K562 (cell line): ENCODE measurements around the gene FNBP1. TPM values are rescaled to one million over a fixed set of nuclear protein-coding genes. Genes with fewer than 3 reads are reported as not detected.

Experiments
- ARID2 ChIP-seq: fragments of 450-650 bp; IDR thresholded peaks from 2 replicates; pipeline ENCODE4 v1.6.1; 2017; ENCODE audit warnings: antibody characterized with exemption, mild to moderate bottlenecking
- CCAR2 ChIP-seq: fragments of 200-400 bp; formaldehyde crosslinking; IDR thresholded peaks from 2 replicates; pipeline ENCODE4 v1.6.1; 2017; ENCODE audit warnings: mild to moderate bottlenecking, low read depth, low read length
- DNMT1 ChIP-seq: fragments of 450-650 bp; IDR thresholded peaks from 2 replicates; pipeline ENCODE4 v1.6.1; 2016; ENCODE audit warnings: antibody characterized with exemption, mild to moderate bottlenecking
- ETS2 ChIP-seq: IDR thresholded peaks from 2 replicates; pipeline ENCODE4 v1.6.1; 2016; ENCODE audit warnings: borderline replicate concordance, missing genetic modification characterization, mild to moderate bottlenecking, moderate library complexity, missing compliant biosample characterization; ENCODE audit not compliant: poor library complexity, severe bottlenecking
- KAT2B ChIP-seq: IDR thresholded peaks from one replicate; pipeline ENCODE4 v1.6.1; 2012; ENCODE audit warnings: low read depth, mild to moderate bottlenecking, control low read depth, inconsistent platforms, low read length, moderate library complexity
- MAFG ChIP-seq: fragments of 450-650 bp; conservative IDR thresholded peaks from 2 replicates; pipeline ENCODE4 v1.6.1; 2016; ENCODE audit warnings: missing genetic modification characterization, missing compliant biosample characterization
- MTF1 ChIP-seq: fragments of 250-450 bp; sonication (Bioruptor Pico); IDR thresholded peaks from 2 replicates; pipeline ENCODE4 v1.9.0; 2021; ENCODE audit warnings: moderate library complexity, mild to moderate bottlenecking, inconsistent platforms, borderline replicate concordance
- NFRKB ChIP-seq: fragments of 450-650 bp; IDR thresholded peaks from 2 replicates; pipeline ENCODE4 v1.6.1; 2016; ENCODE audit warnings: low read depth
- POLR3G ChIP-seq: IDR thresholded peaks from 2 replicates; pipeline ENCODE4 v1.6.1; 2011; ENCODE audit not compliant: insufficient read length, insufficient replicate concordance; ENCODE audit errors: extremely low read depth
- RCOR1 ChIP-seq, 2 experiments: IDR thresholded peaks; 2 replicates each; pipeline ENCODE4 v1.6.1; 2012; ENCODE audit warnings: low read depth in 2 of 2, low read length in 2 of 2, borderline replicate concordance in 1 of 2, improper control_type of control experiment in 1 of 2
- SMAD2 ChIP-seq: fragments of 150-350 bp; IDR thresholded peaks from 2 replicates; pipeline ENCODE4 v1.6.1; 2014; ENCODE audit warnings: low read depth, mild to moderate bottlenecking, low read length
- SMARCA5 ChIP-seq: fragments of 450-650 bp; IDR thresholded peaks from 2 replicates; pipeline ENCODE4 v1.6.1; 2016
- SMARCB1 ChIP-seq: IDR thresholded peaks from 2 replicates; pipeline ENCODE4 v1.6.1; 2011; ENCODE audit warnings: improper control_type of control experiment, low read depth; ENCODE audit not compliant: insufficient read length
- WHSC1 ChIP-seq: IDR thresholded peaks from one replicate; pipeline ENCODE4 v1.6.1; 2012; ENCODE audit warnings: low read length, control low read depth, inconsistent platforms
- polyA plus RNA-seq, 8 experiments: library from polyadenylated mRNA; depleted of rRNA in 4 of 8; stranded (reverse) in 5 of 8; unstranded in 3 of 8; fragments of >200 nt; fragmentation: Nextera tagmentation in 2 of 8; fragmentation: Illumina TruSeq in 1 of 8; extraction: Ambion mirVana in 2 of 8; extraction: Trizol in 1 of 8; gene quantifications; 2 replicates each; pipeline versions ENCODE4 v1.2.1 to v1.2.3, GENCODE V29; 2011 to 2014; ENCODE audit warnings: inconsistent platforms in 1 of 8, missing spikeins in 1 of 8
- total RNA-seq, 7 experiments: library from RNA; depleted of rRNA in 6 of 7; stranded (reverse); fragments of >200 nt in 6 of 7; fragmentation: Illumina TruSeq in 2 of 7; extraction: Trizol in 2 of 7; gene quantifications; 2 replicates each; pipeline versions ENCODE4 v1.2.1 to v1.2.3, GENCODE V29; 2011 to 2021; ENCODE audit warnings: low replicate concordance in 1 of 7
- TF ChIP-seq, protein P1 (sequence below): conservative IDR thresholded peaks from 2 replicates; pipeline ENCODE4 v1.6.1; 2011; ENCODE audit warnings: low read depth, mild to moderate bottlenecking, low read length; ENCODE audit not compliant: control insufficient read depth
- TF ChIP-seq, protein P2 (sequence below): sonication (generic); formaldehyde crosslinking; IDR thresholded peaks from 2 replicates; pipeline ENCODE4 v1.8.0; 2022; ENCODE audit warnings: mild to moderate bottlenecking, low read depth, missing genetic modification reagents
- TF ChIP-seq, protein P3 (sequence below), 2 experiments: IDR thresholded peaks; 2 replicates each; pipeline ENCODE4 v1.6.1; 2011; ENCODE audit warnings: borderline replicate concordance in 1 of 2, control low read depth in 1 of 2, low read depth in 1 of 2, low read length in 1 of 2, mild to moderate bottlenecking in 1 of 2, mixed read lengths in 1 of 2, moderate library complexity in 1 of 2; ENCODE audit not compliant: insufficient read depth in 1 of 2, insufficient read length in 1 of 2, poor library complexity in 1 of 2, severe bottlenecking in 1 of 2; ENCODE audit errors: extremely low read depth in 1 of 2
- TF ChIP-seq, protein P4 (sequence below): sonication (generic); formaldehyde crosslinking; IDR thresholded peaks from 2 replicates; pipeline ENCODE4 v1.8.0; 2022; ENCODE audit warnings: mild to moderate bottlenecking, missing genetic modification reagents
- TF ChIP-seq, protein P5 (sequence below), 2 experiments: IDR thresholded peaks in 1 of 2; conservative IDR thresholded peaks in 1 of 2; 2 replicates each; pipeline ENCODE4 v1.6.1; 2016; ENCODE audit warnings: low read depth in 2 of 2, mild to moderate bottlenecking in 1 of 2, missing compliant biosample characterization in 1 of 2, missing genetic modification characterization in 1 of 2, moderate library complexity in 1 of 2

The FNBP1 gene
- total and polyA plus RNA-seq, 9 of the 15 experiments (the other 6 are each of a cell fraction or from before 2014, with no cell fraction given) = 1.8 to 14.9 (median 7.6) TPM

DNA sequence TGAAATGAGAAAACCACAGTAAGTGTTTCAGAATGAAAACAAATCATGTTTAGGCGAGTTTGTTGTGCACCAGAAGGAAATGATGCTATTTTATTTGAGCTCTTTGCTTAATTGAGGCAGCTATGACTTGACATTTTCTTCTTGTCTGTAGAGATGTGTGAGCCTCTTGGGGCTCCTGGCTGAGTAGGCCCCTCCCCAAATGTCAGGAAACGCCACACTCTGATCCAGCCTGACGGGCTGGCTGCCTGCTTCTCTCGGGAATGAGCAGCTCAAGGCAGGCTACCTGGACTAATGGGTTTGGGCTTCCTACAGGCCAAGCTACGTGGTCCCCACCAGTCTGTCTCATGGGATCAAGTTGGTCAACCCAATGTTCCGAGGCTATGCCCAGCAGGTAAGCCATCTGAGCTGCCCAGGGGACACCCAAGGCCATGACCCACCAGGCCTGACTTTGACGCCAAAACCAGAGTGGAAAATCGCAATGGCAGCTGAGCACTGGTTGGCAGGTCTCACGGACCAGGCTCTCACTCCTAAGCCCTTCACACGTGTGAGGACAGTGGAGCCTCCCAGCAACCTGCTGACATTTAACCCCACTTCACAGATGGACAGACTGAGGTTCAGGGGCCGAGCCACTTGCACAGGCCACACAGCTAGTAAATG lies 177.9 kb downstream of the FNBP1 start (continued):
- TF ChIP-seq MAFG = peak; percentile 87
- TF ChIP-seq, protein P1, sequence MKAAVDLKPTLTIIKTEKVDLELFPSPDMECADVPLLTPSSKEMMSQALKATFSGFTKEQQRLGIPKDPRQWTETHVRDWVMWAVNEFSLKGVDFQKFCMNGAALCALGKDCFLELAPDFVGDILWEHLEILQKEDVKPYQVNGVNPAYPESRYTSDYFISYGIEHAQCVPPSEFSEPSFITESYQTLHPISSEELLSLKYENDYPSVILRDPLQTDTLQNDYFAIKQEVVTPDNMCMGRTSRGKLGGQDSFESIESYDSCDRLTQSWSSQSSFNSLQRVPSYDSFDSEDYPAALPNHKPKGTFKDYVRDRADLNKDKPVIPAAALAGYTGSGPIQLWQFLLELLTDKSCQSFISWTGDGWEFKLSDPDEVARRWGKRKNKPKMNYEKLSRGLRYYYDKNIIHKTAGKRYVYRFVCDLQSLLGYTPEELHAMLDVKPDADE = no peak
- no peak for TF ChIP-seq SMARCB1
- TF ChIP-seq, protein P2, sequence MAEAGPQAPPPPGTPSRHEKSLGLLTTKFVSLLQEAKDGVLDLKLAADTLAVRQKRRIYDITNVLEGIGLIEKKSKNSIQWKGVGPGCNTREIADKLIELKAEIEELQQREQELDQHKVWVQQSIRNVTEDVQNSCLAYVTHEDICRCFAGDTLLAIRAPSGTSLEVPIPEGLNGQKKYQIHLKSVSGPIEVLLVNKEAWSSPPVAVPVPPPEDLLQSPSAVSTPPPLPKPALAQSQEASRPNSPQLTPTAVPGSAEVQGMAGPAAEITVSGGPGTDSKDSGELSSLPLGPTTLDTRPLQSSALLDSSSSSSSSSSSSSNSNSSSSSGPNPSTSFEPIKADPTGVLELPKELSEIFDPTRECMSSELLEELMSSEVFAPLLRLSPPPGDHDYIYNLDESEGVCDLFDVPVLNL (CRISPR knock-in tag) = no peak; the same call in 1 of the 2 replicates
- TF ChIP-seq POLR3G = no peak
- TF ChIP-seq DNMT1 = no peak
- TF ChIP-seq, protein P3, sequence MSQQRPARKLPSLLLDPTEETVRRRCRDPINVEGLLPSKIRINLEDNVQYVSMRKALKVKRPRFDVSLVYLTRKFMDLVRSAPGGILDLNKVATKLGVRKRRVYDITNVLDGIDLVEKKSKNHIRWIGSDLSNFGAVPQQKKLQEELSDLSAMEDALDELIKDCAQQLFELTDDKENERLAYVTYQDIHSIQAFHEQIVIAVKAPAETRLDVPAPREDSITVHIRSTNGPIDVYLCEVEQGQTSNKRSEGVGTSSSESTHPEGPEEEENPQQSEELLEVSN (IDR thresholded peaks at IDR 0.05; ENCODE audit: borderline replicate concordance in 1 of 2, extremely low read depth in 1 of 2, insufficient read depth in 1 of 2, insufficient read length in 1 of 2, low read depth in 1 of 2, low read length in 1 of 2, poor library complexity in 1 of 2, severe bottlenecking in 1 of 2) = no peak
- TF ChIP-seq, protein P4, sequence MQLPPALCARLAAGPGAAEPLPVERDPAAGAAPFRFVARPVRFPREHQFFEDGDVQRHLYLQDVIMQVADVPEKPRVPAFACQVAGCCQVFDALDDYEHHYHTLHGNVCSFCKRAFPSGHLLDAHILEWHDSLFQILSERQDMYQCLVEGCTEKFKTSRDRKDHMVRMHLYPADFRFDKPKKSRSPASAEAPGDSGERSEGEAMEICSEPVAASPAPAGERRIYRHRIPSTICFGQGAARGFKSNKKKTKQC = no peak
- TF ChIP-seq, protein P5, sequence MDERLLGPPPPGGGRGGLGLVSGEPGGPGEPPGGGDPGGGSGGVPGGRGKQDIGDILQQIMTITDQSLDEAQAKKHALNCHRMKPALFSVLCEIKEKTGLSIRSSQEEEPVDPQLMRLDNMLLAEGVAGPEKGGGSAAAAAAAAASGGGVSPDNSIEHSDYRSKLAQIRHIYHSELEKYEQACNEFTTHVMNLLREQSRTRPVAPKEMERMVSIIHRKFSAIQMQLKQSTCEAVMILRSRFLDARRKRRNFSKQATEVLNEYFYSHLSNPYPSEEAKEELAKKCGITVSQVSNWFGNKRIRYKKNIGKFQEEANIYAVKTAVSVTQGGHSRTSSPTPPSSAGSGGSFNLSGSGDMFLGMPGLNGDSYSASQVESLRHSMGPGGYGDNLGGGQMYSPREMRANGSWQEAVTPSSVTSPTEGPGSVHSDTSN (CRISPR knock-in tag; IDR thresholded peaks at IDR 0.05; ENCODE audit: low read depth) = no peak
- TF ChIP-seq, protein P5 (tag; conservative IDR thresholded peaks at IDR 0.05; ENCODE audit: low read depth) = no peak
- peak; percentile 54 to 70; a peak in 2 of 4 replicates for TF ChIP-seq RCOR1 (IDR thresholded peaks at IDR 0.05; ENCODE audit: borderline replicate concordance in 1 of 2, low read depth in 2 of 2, low read length in 2 of 2)
- no peak for TF ChIP-seq ETS2 (tag)
- TF ChIP-seq CCAR2 = no peak
- TF ChIP-seq KAT2B = no peak
- TF ChIP-seq WHSC1 = peak; percentile 89
- TF ChIP-seq SMAD2 = no peak
- no peak for TF ChIP-seq ARID2
- TF ChIP-seq MTF1 (CRISPR knock-in tag) = no peak
- peak; percentile 76 for TF ChIP-seq SMARCA5
- TF ChIP-seq NFRKB = no peak
